ENCODE measurements around the gene HSD17B14.
"Not testable (repeated sequence)": the region's sequence is repeated elsewhere in the genome, so short reads cannot be mapped to it uniquely, and the experiment has no call there.

Gene HSD17B14

DNA sequence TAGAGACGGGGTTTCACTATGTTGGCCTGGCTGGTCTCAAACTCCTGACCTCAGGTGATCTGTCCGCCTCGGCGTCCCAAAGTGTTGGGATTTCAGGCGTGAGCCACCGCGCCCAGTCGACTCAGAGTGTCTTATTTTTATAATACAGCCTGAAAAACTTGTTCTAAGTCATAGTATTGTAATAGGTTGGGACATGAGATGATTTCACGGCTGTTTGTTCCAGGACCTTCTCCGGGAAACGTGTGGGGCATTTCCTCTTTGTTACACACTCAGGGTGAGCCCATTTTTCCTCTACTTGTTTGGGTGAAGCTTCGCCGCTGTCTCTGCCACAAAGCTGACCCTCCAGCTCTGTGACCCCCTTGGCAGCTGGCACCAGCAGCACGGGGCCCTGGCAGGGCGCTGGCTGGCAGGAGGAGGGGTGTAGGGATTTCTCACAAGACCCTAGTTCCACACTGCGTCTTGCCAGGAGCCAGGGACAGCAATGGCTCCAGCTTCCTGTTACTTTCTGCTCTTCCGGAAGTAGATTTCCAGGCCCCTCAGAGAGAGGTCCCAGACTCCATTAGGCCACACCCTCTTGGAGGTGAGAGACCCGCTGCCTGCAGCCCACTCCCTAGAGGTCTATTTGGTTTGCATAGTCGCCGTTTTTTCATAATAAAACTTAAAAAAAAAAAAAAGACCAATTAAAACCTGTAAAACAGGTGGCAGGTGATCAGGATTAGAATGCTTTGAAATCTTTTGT, 65.4 kb downstream of the HSD17B14 start:
- Histone ChIP-seq H3K9ac (no peak overlapping the region), H3K36me3 (no peaks in the 10 kb centered on the region), H3K9me3 (replicated peaks in 1 of 11) (no peaks in the 10 kb centered on the region), H3K4me3 (no peak overlapping the region), H3K27ac (peak overlapping the region in 3 of 11 experiments; percentile 9 to 47 (median 44); a peak in 5 of 22 replicates), H4K20me1 (no peaks in the 10 kb centered on the region), H3K4me2 (peak overlapping the region in 3 of 11 experiments; percentile 21 to 45 (median 24); a peak in 4 of 22 replicates), H3K4me1 (peaks cover 15 to 43% (median 31%) of the 10 kb centered on the region in 10 experiments), H3K27me3 (no peaks in the 10 kb centered on the region)
- no peak for TF ChIP-seq Cebpa-rat (IDR thresholded peaks at IDR 0.05)

GRCh38 chr19:48770266-48770665, 66.0 kb downstream of the HSD17B14 start:
- no peak overlapping the region for H3K9ac ChIP-seq
- no peak for TF ChIP-seq Cebpa-rat (IDR thresholded peaks at IDR 0.05)
- peaks cover 15 to 43% (median 31%) of the 10 kb centered on the region in 10 experiments for H3K4me1 ChIP-seq
- peak overlapping the region in 3 of 11 experiments; percentile 0 to 61 (median 45); a peak in 3 of 22 replicates for H3K27ac ChIP-seq
- H3K4me2 ChIP-seq, result peak overlapping the region in 3 of 11 experiments; percentile 59 to 70 (median 63); a peak in 5 of 22 replicates
- no peaks in the 10 kb centered on the region for H4K20me1 ChIP-seq
- H3K36me3 ChIP-seq, result no peaks in the 10 kb centered on the region
- H3K9me3 ChIP-seq (replicated peaks in 1 of 11), result no peaks in the 10 kb centered on the region
- no peaks in the 10 kb centered on the region for H3K27me3 ChIP-seq
- H3K4me3 ChIP-seq, result no peak overlapping the region

DNA sequence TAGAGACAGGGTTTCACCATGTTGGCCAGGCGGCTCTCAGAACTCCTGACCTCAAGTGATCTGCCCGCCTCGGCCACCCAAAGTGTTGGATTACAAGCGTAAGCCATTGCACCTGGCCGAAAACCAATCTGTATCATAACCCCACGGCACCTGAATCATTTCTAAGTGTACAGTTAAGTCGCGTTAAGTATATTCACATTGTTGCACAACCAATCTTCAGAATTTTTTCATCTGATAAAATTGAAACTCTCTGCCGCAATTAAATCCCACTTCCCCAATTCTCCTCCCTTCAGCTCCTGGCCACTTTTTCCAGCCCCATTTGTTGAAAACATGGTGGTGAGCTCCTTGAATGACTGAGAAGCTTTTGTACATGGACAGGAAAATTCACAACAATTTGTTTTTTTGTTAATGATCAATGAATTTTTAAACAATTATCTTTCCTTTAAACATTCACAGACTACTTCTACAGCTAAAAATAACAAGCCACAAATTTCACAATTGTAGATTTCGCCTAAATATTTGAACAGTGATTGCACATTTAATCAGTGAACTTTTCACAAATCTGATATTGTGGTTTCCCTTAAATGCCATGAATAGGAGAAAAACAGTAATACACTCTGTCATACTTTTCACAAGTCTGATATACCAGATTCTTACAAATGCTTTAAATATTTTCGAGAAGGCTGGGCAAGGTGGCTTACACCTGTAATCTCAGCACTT, 67.1 kb downstream of the HSD17B14 start:
- Histone ChIP-seq H3K4me2 (peak overlapping the region in 10 of 11 experiments; percentile 3 to 70 (median 53); a peak in 19 of 22 replicates), H3K27me3 (no peaks in the 10 kb centered on the region), H4K20me1 (no peaks in the 10 kb centered on the region), H3K9ac (0 out of 22 replicates have a peak overlapping the region, but pooled peaks of 1 of the 11 experiments have one; percentile 30), H3K27ac (peak overlapping the region in 6 of 11 experiments; percentile 8 to 61 (median 36); a peak in 12 of 22 replicates), H3K9me3 (replicated peaks in 1 of 11) (no peaks in the 10 kb centered on the region), H3K4me1 (peaks cover 10 to 37% (median 26%) of the 10 kb centered on the region in 10 experiments), H3K4me3 (no peak overlapping the region), H3K36me3 (no peaks in the 10 kb centered on the region)
- peak in 7 of 11 experiments; percentile 19 to 54 (median 47); a peak in 6 of 22 replicates for TF ChIP-seq Cebpa-rat (IDR thresholded peaks at IDR 0.05)

GRCh38 chr19:48768171-48768753, 68.0 kb downstream of the HSD17B14 start:
- H3K27me3 ChIP-seq; H3K4me3 ChIP-seq; H4K20me1 ChIP-seq; H3K36me3 ChIP-seq; H3K9me3 ChIP-seq (replicated peaks in 1 of 11); H3K9ac ChIP-seq: not testable (repeated sequence)
- Histone ChIP-seq H3K27ac (peak overlapping the region in 5 of 11 experiments; percentile 24 to 61 (median 48); a peak in 7 of 22 replicates), H3K4me1 (peaks cover 7 to 34% (median 22%) of the 10 kb centered on the region in 10 experiments; a peak in 18 of 20 replicates), H3K4me2 (peak overlapping the region in 9 of 11 experiments; percentile 3 to 70 (median 47); a peak in 16 of 22 replicates)

- not testable (repeated sequence) for H4K20me1 ChIP-seq; H3K4me2 ChIP-seq; H3K9ac ChIP-seq; H3K9me3 ChIP-seq (replicated peaks in 1 of 11); H3K36me3 ChIP-seq; H3K4me3 ChIP-seq; H3K27me3 ChIP-seq; H3K27ac ChIP-seq
- H3K4me1 ChIP-seq, result peaks cover 9 to 35% (median 21%) of the 10 kb centered on the region in 10 experiments
Measured at GRCh38 chr19:48765816-48766215, 70.5 kb downstream of the HSD17B14 start.
